Gastroesophageal sphincter (tissue), 4 donors: ENCODE data around the gene EPO. TPM values are rescaled to one million over a fixed set of nuclear protein-coding genes. Genes with fewer than 3 reads are reported as not detected.

Source experiments
- ATAC-seq: fragments of 150-250 bp; one replicate; pipeline ENCODE4 v1.9.1; 2016; ENCODE audit warnings: mild to moderate bottlenecking, moderate library complexity
- H3K27ac ChIP-seq, 4 donors: fragments of 200-600 bp; sonication (generic) in 3 of 4; 1 replicate in 3 of 4; 2 replicates in 1 of 4; pipeline ENCODE4 v1.5.1; 2016 to 2019
- H3K27me3 ChIP-seq: fragments of 200-600 bp; sonication (generic); one replicate; pipeline ENCODE4 v1.5.1; 2019
- H3K36me3 ChIP-seq, 2 donors: fragments of 200-600 bp; sonication (generic); one replicate each; pipeline ENCODE4 v1.5.1; 2019; ENCODE audit warnings: control low read depth in 1 of 2
- H3K4me1 ChIP-seq, 3 donors: fragments of 200-600 bp; sonication (generic); 1 replicate in 2 of 3; 2 replicates in 1 of 3; pipeline ENCODE4 v1.5.1; 2016 to 2019; ENCODE audit warnings: control low read depth in 2 of 3
- H3K4me3 ChIP-seq, 2 donors: fragments of 200-600 bp; sonication (generic); one replicate each; pipeline ENCODE4 v1.5.1; 2019; ENCODE audit warnings: mild to moderate bottlenecking in 1 of 2, moderate library complexity in 1 of 2
- H3K9me3 ChIP-seq, 3 donors: fragments of 200-600 bp; sonication (generic); one replicate each; pipeline ENCODE4 v1.5.1; 2017 to 2019; ENCODE audit warnings: control low read depth in 2 of 3
- EP300 ChIP-seq: sonication (generic); formaldehyde crosslinking; IDR thresholded peaks from one replicate; pipeline ENCODE4 v1.6.1; 2017; ENCODE audit warnings: antibody characterized with exemption, mild to moderate bottlenecking
- POLR2A ChIP-seq, 2 donors: fragments of 450-650 bp; IDR thresholded peaks; one replicate each; pipeline ENCODE4 v1.6.1; 2017; ENCODE audit warnings: antibody characterized with exemption in 2 of 2, mild to moderate bottlenecking in 2 of 2, moderate library complexity in 1 of 2
- POLR2AphosphoS5 ChIP-seq: sonication (generic); formaldehyde crosslinking; IDR thresholded peaks from one replicate; pipeline ENCODE4 v1.6.1; 2017; ENCODE audit warnings: antibody characterized with exemption
- WGBS, 2 donors: methylation state at CpG; one replicate each; pipeline ENCODE4 v1.1.5; 2018; ENCODE audit warnings: low coverage in 1 of 2; 5-methylcytosine and 5-hydroxymethylcytosine counted together
- total RNA-seq, 4 donors: library from RNA; depleted of rRNA; stranded (reverse); fragments of >200 nt; gene quantifications; one replicate each; pipeline ENCODE4 v1.1.0, GENCODE V29; 2016
- TF ChIP-seq, protein P1 (sequence below), 4 experiments: fragments of 200-600 bp in 2 of 4; fragments of 450-650 bp in 2 of 4; sonication (generic) in 1 of 4; IDR thresholded peaks; one replicate each; pipeline ENCODE4 v1.5.1; 2017 to 2019; ENCODE audit warnings: antibody characterized with exemption in 4 of 4, mild to moderate bottlenecking in 2 of 4, moderate library complexity in 2 of 4

Gene EPO
- total RNA-seq, 4 donors from 2014 or later = not detected

DNA sequence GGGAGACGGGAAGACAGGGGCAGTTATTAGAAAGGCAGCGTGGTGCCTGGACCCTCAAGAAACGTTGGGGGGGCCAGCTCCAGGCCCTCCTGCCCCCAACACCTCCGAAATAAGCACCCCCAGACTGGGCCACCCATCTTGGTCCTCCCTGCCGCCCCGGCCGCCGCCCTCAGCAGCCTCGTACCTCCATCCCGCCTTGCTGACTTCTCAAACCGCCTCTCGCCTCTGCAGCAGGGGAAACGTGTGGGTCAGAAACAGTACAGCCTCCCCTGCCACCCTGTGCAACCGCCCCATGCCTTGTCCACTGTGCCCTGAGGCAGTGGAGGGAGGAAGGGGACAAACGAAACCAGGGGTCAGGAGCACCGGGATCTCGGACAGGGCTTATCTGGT, 33.5 kb upstream of the EPO start:
- ATAC-seq = no peak

DNA sequence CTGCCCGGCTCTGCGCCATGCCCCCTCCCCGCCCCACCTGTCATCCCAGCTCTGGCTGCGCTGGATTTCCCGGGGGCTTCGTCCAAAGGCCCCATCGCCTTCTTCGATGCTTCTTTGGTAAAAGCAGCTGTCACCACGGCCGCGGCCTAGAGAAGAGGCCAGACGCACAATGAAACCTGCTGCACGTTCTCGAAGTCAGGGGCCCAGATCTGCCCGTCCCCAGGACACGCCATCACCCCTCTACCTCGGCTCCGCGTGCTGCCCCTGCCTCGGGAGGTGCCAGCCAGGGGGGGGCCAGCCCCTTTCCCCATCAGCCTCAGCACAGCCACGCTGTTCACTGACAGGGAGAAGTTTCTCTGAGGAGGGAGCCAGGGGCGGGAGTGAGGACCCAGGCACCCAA, 33.0 kb upstream of the EPO start:
- Histone ChIP-seq H3K36me3 (peaks cover 0 to 75% of the 10 kb centered on the region in 2 donors), H3K4me3 (no peak overlapping the region), H3K27ac (no peak overlapping the region), H3K27me3 (no peaks in the 10 kb centered on the region), H3K4me1 (peaks cover 0 to 58% (median 32%) of the 10 kb centered on the region in 3 donors), H3K9me3 (no peaks in the 10 kb centered on the region)
- WGBS, 2 donors = 80 to 100% methylated on average over 1 to 2 of the region's 22 CpGs
- no peak for ATAC-seq
- TF ChIP-seq EP300 = no peak
- TF ChIP-seq POLR2A (IDR thresholded peaks at IDR 0.05) = no peak
- TF ChIP-seq, protein P1, sequence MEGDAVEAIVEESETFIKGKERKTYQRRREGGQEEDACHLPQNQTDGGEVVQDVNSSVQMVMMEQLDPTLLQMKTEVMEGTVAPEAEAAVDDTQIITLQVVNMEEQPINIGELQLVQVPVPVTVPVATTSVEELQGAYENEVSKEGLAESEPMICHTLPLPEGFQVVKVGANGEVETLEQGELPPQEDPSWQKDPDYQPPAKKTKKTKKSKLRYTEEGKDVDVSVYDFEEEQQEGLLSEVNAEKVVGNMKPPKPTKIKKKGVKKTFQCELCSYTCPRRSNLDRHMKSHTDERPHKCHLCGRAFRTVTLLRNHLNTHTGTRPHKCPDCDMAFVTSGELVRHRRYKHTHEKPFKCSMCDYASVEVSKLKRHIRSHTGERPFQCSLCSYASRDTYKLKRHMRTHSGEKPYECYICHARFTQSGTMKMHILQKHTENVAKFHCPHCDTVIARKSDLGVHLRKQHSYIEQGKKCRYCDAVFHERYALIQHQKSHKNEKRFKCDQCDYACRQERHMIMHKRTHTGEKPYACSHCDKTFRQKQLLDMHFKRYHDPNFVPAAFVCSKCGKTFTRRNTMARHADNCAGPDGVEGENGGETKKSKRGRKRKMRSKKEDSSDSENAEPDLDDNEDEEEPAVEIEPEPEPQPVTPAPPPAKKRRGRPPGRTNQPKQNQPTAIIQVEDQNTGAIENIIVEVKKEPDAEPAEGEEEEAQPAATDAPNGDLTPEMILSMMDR (IDR thresholded peaks at IDR 0.05) = no peak
- no peak for TF ChIP-seq POLR2AphosphoS5

More for the DNA sequence above, 33.5 kb upstream of the EPO start:
- TF ChIP-seq POLR2AphosphoS5 = no peak
- TF ChIP-seq POLR2A (IDR thresholded peaks at IDR 0.05) = no peak
- TF ChIP-seq, protein P1 (IDR thresholded peaks at IDR 0.05) = no peak
- no peak for TF ChIP-seq EP300
- peaks cover 0 to 80% of the 10 kb centered on the region in 2 donors for H3K36me3 ChIP-seq
- H3K4me1 ChIP-seq = peaks cover 0 to 53% (median 28%) of the 10 kb centered on the region in 3 donors
- 87% methylated on average over 11 of the region's 17 CpGs; no CpG with 5 or more reads in 1 of the 2 donors for WGBS, 2 donors
- no peaks in the 10 kb centered on the region for H3K9me3 ChIP-seq
- no peaks in the 10 kb centered on the region for H3K27me3 ChIP-seq
- no peak overlapping the region for H3K4me3 ChIP-seq
- no peak overlapping the region for H3K27ac ChIP-seq

GRCh38 chr7:100687751-100688300, 32.4 kb upstream of the EPO start:
- no peak for ATAC-seq
- Histone ChIP-seq H3K27me3 (no peaks in the 10 kb centered on the region), H3K36me3 (peaks cover 0 to 70% of the 10 kb centered on the region in 2 donors), H3K9me3 (no peaks in the 10 kb centered on the region), H3K4me1 (peaks cover 0 to 64% (median 38%) of the 10 kb centered on the region in 3 donors), H3K4me3 (no peak overlapping the region), H3K27ac (peak overlapping the region in 1 of 4 donors; percentile 11)
- 79% methylated on average over 12 of the region's 25 CpGs; no CpG with 5 or more reads in 1 of the 2 donors for WGBS, 2 donors
- TF ChIP-seq, protein P1 (IDR thresholded peaks at IDR 0.05) = no peak
- TF ChIP-seq EP300 = no peak

GRCh38 chr7:100688326-100688860, 31.9 kb upstream of the EPO start:
- Histone ChIP-seq H3K27ac (peak overlapping the region in 2 of 4 donors; percentile 11 to 31), H3K36me3 (peaks cover 0 to 64% of the 10 kb centered on the region in 2 donors)

More at GRCh38 chr7:100688326-100688860, 31.9 kb upstream of the EPO start:
- Histone ChIP-seq H3K27me3 (no peaks in the 10 kb centered on the region), H3K9me3 (no peaks in the 10 kb centered on the region), H3K4me1 (peaks cover 0 to 69% (median 42%) of the 10 kb centered on the region in 3 donors), H3K4me3 (no peak overlapping the region)
- WGBS, 2 donors = 95% methylated on average over 4 of the region's 16 CpGs; no CpG with 5 or more reads in 1 of the 2 donors
- TF ChIP-seq, protein P1 (IDR thresholded peaks at IDR 0.05) = no peak
- no peak for TF ChIP-seq POLR2A (IDR thresholded peaks at IDR 0.05)
- TF ChIP-seq EP300 = no peak
- no peak for TF ChIP-seq POLR2AphosphoS5
- ATAC-seq = no peak
